Femur (tissue), 1 donor: ENCODE results near the gene ARHGEF39.

Experiments
- DNase-seq: peaks from one replicate; pipeline ENCODE4 v3.0.0-alpha.2; 2017

ARHGEF39 gene

DNA sequence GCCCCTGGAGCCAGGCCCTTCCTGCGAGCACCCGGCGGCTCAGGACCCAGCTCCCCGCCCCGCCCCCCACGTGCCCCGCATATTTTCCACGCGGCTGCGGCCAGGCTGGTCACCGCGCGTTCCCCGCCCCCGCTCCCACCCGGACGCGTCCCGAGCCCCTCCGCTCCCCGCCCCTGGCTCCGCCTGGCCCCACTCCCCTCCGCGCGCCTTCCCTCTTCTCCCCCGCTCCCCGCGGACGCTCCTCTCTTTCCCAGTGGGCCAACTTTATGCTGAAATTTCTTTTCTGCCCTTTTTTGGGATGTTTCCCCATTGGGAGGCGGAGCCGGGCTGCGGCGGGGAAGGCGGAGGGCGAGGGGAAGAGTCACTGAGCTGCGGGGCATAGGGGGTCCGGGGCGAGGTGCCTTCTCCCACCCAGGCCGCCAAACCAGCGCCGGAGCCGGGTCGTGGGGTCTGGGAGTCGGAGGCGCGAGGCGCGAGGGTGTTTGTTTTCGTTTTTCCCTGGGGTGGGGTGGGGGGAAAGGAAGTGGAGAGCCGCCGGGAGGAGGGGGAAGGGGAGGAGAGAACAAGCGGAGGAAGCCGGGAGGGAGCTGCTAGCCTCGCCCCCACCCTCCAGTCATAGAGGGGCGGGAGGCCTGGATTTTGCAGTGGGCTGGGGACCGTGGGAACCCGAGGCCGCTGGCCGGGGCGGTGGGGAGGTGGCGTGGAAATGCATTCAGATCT is 25.8 kb upstream of the ARHGEF39 start:
- DNase-seq = peak; percentile 90

DNA sequence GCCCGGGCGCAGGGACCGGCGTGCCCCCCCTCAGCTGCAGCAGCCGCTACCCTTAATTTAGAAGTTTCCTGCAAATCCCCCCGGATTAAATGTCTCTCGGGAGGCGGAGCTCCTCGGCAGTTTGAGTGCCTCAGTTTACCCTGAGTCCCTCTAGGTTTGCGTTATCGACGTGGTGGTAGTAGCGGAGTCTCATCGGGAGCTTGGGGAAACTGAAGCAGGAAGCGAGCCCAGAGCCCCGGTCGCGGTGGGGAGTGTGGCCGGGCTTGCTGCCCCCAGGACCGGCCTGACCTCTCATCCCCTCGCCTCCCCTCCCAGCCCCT is 25.3 kb upstream of the ARHGEF39 start:
- no peak for DNase-seq

DNA sequence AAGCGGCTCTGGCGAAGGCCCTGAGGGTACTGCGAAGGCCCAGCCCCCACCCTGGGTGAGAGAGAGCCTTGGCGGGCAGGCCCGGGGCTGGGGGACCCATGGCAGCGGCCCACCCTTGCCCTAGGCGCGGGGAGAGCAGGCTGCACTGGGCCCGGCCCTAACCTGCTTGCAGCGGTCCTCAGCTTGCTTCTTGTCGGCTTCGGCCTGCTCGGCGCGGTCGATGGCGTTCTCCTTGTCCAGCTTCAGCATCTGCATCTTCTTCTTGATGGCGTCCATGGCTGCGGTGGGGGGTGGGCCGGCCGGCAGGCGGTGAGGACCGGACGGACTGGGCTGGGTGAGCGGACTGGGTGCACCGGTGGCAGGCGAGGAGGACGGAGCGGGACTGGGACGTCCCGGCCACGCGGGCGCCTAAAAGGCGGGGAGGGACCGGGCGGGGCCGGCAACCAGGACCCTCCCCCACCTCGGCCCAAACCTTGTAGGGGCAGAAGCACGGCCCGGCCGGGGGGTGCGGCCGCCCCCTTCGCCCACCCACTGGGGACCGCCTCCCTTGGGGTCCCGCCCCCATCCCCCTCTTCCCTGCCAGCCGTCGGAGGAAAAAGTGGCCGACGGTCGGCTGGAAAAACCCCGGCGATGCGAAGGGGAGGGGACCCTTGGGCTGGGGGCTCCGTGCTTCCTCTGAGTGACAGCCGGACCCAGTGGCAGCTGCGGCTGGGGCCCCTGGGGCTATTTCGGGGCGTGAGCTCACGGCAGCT is 24.7 kb upstream of the ARHGEF39 start, which contains the start of gene TPM2:
Gene TPM2, minus strand, starts transcription at position 384 of the 752 bp plus-strand sequence. Its CDS starts 108 bp downstream, at position 276.
- DNase-seq = peak; percentile 90

DNA sequence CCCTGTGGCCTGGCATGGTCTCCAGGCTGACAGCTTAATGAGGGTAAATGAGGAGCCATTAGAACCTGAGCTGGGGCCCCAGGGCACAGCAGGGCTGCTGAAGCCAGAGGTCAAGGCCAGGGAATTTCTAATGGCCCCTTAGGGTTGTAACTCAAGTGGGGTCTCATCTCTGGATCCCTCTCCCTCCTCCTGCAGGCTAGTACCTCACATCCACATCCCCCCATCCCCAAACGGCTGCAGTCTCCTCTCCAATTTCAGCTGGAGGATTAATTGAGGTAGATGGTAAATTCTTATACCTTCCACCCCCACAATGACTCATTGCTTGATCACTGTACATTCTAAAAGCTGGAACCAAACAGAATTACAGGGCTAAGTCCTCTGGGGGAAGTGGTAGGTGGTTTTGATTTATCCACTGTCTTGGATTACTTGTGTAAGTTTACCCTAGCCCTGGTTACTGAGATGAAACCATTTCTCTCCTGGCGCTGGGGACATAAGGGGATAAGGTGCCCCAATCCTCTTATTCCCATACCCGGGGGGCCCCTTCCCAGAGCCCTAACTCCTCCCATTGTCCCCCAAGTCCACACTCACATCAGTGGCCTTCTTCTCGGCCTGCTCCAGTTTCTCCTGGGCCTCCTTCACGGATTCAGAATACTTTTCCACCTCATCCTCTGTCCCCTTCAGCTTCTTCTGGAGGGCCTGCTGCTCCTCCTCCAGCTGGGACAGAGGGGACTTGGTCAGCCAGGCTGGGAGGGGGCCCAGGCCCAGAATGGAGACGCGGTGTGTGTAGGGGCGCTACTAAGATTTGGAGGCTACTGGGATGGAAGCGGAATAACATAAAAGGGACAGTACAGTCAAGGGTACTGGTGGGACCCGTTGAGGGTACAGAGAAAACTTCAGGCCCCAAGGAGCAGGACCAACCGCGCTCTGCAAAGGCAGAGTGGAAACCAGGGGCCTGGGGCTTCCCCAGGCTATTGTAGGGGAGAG is 23.9 kb upstream of the ARHGEF39 start:
- DNase-seq = no peak

DNA sequence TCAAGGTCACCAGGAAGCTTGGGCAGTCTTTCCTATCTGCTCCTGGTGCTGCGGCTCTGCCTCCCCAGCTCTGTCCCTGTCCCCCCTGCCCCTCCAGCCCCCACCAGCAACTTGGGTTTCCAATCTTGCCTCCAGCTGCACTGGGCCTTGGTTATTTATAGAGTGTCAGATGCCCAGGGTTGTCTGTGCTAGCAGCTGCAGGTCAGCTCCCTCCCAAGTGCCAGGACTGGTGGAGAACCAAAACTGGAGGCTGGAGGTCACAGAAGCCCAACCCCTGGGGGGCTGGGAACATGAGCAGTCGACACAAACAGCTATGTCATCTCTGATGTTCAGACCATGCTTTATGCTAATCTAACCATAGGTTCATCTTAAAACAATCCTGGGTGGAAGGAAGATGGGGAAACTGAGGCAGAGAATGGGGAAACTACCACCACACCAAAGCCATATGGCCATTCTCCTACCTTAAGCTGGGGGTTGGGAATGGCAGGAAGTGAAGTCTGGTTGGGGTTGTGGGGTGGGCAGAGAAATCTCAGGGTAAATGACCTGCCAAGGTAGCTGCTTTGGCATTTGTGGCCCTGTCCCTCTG is 23.1 kb upstream of the ARHGEF39 start:
- no peak for DNase-seq

DNA sequence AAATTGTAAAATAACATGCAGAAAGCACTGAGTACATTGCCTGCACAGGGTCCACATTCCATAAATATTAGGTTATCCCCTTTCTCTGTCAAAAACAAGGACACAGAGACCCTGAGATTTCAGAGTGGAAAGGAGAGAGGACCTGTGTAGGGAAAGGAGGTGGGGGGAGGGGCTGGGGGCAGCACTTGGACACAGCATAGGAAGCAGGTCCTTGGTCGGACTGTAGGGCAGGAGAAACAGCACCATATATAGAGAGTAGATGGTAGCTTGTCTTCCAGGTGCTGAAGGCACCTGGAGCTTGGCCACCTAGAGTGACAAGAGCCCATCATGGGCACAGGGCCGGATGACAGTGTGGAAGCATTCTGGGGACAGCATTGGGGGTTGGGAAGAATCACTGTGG is 22.3 kb upstream of the ARHGEF39 start:
- no peak for DNase-seq

DNA sequence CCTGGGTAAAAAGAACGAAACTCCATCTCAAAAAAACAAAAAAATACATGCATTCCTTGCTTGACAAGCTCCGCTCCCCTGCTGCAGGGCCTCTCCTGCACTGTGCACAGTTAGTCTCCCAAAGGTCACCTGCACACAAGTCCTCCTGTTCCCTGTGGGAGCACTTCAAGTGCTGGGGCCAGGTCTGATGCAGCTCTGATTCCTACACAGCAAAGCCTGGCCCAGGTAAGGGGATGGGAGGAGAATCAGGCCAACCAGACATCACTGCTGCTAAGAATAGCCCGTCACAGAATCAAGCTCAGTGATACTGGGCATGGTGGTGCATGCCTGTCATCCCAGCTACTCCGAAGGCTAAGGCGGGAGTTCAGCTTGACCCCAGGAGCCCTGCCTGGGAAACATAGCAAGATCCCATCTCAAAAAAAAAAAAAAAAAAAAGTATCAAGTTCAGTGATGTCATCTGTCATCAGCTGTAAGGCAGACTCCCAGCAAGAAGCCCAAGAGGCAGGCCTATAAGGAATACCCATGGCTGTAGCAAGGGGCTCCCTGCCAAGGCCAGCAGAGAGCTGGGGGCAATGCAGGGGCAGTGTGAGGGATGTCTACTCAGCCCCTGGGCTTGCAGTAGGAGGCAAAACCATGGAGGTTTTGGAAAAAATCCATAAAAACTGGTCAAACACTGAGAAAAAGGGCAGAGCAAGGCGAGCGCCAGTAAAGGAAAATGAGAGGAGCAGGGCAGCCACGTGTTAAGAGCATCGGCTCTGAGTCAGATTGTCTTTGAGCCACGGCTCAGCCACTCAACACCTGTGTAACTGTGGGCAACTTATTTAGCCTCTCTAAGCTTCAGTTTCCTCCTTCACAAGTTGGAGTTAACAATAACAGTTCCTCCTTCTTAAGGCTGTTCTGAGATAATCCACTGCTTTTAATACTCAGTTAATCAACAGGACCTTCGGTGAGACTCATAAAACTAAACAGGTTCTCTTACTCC is 21.5 kb upstream of the ARHGEF39 start:
- no peak for DNase-seq

DNA sequence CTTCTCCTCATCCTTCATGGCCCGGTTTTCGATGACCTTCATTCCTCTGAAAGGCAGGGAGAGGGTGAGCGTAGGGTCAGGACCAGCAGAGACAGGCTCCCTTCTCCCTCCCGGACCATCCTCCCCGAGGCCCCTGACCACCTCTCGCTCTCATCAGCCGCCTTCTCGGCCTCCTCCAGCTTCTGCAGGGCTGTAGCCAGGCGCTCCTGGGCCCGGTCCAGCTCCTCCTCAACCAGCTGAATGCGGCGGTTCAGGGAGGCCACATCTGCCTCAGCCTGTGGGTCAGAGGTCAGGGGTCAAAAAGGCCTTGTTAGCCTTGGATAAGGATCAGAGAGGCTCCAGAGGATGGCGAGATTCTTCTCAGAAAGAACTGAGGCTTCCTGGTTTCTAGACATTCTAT is 20.5 kb upstream of the ARHGEF39 start:
- no peak for DNase-seq

DNA sequence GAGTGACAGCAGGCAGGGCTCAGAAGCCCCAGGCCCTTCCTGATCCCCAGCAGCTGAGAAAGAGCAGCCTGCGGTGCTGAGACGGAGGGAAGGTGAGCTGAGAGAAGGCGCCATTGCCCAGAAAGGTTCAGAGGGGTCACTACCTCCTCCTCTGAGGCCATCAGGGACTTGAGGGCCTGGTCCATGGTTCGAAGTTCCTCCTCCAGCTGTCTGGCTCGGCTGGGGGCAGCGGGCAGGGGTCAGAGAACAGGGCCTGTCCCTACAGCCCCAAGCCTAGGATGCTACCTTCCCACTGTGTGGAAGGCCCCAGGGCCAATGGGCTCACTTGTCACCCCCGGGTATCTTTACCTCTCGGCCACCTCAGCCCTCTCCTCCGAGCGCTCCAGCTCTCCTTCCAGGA is 19.9 kb upstream of the ARHGEF39 start:
- DNase-seq = no peak

DNA sequence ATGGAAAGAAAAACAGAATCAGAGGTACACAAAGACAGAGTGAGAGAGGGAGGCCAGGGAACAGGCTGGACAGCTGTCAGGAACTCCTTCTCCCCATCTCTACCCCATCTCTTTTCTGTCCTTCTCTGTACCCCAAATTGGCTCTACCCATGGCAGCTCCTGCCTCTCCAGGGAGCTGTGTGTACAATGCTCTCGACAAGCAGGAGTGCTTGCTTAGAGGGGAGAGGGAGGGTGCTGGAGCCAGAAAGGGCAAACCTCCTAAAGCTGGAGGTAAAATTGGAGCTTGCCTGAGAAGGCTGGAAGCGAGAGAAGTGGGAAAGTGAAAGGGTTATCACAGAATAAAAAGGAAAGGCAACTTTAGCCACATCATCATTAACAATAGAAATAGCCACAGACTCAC is 18.3 kb upstream of the ARHGEF39 start:
- DNase-seq = no peak

DNA sequence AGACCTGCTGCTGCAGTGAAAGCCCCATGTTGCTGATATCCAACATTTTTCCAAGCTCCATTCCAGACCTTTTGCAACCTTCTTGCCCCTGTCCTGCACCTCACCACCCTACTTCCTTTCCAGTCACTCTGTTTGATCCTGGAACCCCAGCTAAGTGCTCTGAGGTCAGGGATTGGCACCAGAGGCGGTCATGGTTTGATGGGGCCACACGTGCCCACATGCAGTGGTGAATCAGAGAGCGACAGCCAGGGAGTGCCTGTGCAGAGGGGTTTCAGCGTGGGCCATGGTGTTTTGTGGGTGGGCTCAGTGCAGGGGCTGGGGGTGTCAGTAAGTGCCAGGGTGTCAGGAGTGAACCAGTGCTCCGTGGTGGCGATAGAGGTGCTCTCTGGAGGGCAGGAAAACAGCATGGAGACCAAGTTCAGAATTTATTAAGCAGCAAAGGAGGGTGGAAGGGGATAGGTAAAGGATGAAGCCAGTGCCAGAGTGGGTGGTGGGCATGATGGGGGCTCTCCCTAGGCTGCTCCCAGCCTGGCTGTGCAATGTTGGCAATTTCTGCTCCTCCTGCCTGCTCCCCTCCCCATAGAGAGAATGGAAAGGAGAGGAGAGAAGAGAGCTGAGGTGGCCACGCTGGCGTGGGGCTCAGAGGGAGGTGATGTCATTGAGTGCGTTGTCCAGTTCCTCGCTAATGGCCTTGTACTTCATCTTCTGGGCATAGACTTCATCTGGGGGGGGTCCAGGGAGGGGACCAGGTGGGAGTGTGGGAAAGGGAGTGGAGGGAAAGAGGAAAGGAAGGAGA is 17.7 kb upstream of the ARHGEF39 start:
- no peak for DNase-seq

DNA sequence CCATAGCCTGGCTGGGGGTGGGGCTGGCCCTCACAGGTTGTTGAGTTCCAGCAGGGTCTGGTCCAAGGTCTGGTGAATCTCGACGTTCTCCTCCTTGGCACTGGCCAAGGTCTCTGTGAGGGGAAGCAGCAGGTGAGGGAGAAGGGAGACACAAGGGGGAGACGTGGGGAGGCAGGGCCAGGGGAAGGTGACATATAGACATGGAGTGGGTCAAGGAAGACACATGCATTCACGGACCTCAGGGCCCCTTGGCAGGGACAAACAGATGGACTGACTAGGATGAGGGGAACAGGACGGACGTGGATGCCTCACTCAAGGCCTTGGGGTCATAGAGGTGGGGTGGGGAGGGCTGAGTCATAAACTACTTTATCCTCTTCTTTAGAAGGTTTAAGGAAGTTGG is 17.1 kb upstream of the ARHGEF39 start:
- DNase-seq = no peak

DNA sequence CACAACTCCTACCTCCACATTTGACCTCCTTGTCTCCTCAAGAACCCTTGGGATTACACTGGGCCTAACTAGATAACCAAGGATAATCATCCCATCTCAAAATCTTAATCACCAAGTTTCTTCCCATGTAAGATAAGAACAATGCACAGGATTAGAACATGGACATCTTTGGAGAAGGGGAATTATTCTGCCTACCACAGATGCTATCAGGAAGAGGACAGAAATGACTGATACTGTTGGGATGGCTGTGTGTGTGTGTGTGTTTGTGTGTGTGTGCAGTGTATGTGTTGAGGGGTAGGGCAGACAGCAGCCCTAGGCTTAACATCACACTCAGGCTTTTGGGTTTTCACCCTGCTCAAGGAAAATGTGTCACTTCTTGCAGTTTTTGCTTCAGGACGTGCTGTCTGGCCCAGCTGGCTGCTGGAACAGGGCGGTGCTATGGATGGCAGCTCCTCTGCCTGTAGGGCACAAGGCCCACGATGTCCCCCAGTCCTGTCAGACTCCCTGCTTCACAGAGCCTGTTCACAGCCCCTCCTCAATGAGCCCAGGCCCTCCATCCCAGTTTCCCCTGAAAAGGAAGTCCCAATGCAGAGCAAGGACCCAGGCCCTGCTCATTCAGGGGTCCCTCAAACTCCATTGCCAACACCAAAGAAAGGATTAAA is 16.5 kb upstream of the ARHGEF39 start:
- DNase-seq = no peak

DNA sequence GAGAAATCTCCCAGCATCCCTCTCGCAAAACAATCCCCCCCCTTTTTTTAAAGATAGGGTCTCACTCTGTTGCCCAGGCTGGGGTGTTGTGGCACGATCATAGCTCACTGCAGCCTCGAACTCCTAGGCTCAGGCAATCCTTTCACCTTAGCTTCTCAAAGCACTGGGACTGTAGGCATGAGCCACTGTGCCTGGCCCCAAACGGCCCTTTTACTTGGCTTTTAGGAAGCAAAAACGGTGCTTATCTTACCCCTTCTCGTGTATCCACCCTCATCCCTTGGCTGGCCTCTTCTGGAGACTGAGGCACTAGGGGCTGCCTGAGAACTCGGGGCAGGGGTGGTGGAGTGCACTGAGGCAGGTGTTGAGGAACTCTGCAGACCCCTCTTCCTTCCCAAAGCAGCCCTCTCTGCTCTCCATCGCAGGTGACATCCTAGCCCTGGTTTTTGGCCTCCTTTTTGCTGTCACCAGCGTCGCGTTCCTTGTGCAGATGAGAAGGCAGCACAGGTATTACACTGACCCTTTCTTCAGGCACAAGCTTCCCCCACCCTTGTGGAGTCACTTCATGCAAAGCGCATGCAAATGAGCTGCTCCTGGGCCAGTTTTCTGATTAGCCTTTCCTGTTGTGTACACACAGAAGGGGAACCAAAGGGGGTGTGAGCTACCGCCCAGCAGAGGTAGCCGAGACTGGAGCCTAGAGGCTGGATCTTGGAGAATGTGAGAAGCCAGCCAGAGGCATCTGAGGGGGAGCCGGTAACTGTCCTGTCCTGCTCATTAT is 15.5 kb upstream of the ARHGEF39 start:
- no peak for DNase-seq

DNA sequence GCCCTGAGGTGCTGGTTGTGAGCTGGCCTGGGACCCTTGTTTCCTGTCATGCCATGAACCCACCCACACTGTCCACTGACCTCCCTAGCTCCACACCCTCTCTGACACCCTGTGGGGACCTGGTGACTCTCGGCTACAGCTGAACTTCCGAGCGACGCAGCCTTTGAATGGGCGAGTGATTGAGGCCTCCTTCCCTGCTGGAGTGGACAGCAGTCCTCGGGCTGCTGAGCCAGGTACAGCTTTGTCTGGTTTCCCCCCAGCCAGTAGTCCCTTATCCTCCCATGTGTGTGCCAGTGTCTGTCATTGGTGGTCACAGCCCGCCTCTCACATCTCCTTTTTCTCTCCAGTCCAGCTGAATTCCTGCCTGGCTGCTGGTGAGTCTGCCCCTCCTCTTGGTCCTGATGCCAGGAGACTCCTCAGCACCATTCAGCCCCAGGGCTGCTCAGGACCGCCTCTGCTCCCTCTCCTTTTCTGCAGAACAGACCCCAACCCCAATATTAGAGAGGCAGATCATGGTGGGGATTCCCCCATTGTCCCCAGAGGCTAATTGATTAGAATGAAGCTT is 14.9 kb upstream of the ARHGEF39 start:
- DNase-seq = no peak

DNA sequence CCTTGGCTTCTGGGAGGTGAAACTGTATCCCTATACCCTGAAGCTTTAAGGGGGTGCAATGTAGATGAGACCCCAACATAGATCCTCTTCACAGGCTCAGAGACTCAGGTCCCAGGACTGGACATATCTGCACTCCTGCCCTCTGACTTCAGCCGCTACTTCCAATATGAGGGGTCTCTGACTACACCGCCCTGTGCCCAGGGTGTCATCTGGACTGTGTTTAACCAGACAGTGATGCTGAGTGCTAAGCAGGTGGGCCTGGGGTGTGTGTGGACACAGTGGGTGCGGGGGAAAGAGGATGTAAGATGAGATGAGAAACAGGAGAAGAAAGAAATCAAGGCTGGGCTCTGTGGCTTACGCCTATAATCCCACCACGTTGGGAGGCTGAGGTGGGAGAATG is 14.1 kb upstream of the ARHGEF39 start:
- DNase-seq = no peak

DNA sequence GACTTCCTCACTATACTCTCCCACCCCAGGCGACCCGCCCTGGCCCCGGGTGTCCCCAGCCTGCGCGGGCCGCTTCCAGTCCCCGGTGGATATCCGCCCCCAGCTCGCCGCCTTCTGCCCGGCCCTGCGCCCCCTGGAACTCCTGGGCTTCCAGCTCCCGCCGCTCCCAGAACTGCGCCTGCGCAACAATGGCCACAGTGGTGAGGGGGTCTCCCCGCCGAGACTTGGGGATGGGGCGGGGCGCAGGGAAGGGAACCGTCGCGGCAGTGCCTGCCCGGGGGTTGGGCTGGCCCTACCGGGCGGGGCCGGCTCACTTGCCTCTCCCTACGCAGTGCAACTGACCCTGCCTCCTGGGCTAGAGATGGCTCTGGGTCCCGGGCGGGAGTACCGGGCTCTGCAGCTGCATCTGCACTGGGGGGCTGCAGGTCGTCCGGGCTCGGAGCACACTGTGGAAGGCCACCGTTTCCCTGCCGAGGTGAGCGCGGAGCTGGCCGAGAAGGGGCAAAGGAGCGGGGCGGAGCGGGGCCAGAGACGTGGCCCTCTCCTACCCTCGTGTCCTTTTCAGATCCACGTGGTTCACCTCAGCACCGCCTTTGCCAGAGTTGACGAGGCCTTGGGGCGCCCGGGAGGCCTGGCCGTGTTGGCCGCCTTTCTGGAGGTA is 10.9 kb upstream of the ARHGEF39 start:
- DNase-seq = peak; percentile 81

DNA sequence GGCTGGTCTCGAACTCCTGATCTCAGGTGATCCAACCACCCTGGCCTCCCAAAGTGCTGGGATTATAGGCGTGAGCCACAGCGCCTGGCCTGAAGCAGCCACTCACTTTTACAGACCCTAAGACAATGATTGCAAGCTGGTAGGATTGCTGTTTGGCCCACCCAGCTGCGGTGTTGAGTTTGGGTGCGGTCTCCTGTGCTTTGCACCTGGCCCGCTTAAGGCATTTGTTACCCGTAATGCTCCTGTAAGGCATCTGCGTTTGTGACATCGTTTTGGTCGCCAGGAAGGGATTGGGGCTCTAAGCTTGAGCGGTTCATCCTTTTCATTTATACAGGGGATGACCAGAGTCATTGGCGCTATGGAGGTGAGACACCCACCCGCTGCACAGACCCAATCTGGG is 10.2 kb upstream of the ARHGEF39 start:
- no peak for DNase-seq

DNA sequence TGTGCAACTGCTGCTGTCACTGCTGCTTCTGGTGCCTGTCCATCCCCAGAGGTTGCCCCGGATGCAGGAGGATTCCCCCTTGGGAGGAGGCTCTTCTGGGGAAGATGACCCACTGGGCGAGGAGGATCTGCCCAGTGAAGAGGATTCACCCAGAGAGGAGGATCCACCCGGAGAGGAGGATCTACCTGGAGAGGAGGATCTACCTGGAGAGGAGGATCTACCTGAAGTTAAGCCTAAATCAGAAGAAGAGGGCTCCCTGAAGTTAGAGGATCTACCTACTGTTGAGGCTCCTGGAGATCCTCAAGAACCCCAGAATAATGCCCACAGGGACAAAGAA is 9.0 kb upstream of the ARHGEF39 start:
- no peak for DNase-seq
